ENCODE measurements around the gene TMEM150B. TPM values are rescaled to one million over a fixed set of nuclear protein-coding genes. Genes with fewer than 3 reads are reported as not detected.
A peak's percentile ranks its signal among the peaks of the same experiment; 100 is the strongest.

Gene TMEM150B
- total RNA-seq, 1 donor from 2014 or later: not detected

DNA sequence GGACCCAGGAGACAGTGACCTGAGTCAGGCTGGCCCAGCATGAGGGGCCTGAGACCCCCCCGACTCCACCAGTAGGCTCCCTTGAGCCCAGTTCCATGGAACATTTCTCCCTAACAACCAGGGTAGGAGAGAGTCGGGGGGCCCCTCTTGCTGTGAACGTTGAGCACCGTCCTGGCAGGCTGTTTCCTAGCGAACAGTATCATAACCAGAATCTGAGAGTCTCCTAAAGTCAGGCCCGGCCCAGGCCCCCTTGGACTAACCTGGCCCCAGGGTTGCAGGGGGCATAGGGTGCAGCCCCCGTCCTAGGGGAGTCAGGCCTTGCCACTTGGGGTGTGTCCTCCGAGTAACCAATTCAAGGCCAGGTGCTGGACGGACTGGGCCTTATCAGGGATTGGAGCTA, 13.7 kb downstream of the TMEM150B start:
- no peak overlapping the region for H3K4me3 Mint-ChIP-seq (ENCODE audit: unreplicated experiment)
- H3K9me3 Mint-ChIP-seq (ENCODE audit: unreplicated experiment): no peaks in the 10 kb centered on the region
- H3K27ac Mint-ChIP-seq (ENCODE audit: unreplicated experiment): no peak overlapping the region
- no peaks in the 10 kb centered on the region for H3K4me1 Mint-ChIP-seq (ENCODE audit: unreplicated experiment)
- no peak for DNase-seq (ENCODE audit: low spot score)
- TF ChIP-seq, protein P1, sequence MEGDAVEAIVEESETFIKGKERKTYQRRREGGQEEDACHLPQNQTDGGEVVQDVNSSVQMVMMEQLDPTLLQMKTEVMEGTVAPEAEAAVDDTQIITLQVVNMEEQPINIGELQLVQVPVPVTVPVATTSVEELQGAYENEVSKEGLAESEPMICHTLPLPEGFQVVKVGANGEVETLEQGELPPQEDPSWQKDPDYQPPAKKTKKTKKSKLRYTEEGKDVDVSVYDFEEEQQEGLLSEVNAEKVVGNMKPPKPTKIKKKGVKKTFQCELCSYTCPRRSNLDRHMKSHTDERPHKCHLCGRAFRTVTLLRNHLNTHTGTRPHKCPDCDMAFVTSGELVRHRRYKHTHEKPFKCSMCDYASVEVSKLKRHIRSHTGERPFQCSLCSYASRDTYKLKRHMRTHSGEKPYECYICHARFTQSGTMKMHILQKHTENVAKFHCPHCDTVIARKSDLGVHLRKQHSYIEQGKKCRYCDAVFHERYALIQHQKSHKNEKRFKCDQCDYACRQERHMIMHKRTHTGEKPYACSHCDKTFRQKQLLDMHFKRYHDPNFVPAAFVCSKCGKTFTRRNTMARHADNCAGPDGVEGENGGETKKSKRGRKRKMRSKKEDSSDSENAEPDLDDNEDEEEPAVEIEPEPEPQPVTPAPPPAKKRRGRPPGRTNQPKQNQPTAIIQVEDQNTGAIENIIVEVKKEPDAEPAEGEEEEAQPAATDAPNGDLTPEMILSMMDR (IDR thresholded peaks at IDR 0.05; ENCODE audit: unreplicated experiment): no peak
- H3K36me3 Mint-ChIP-seq (ENCODE audit: low read depth, unreplicated experiment): peaks cover 10% of the 10 kb centered on the region
- peaks cover 14% of the 10 kb centered on the region for H3K27me3 Mint-ChIP-seq (ENCODE audit: unreplicated experiment)

GRCh38 chr19:55310498-55310897, 14.6 kb downstream of the TMEM150B start:
- TF ChIP-seq, protein P1 (IDR thresholded peaks at IDR 0.05; ENCODE audit: unreplicated experiment): no peak
- H3K27me3 Mint-ChIP-seq (ENCODE audit: unreplicated experiment): peaks cover 18% of the 10 kb centered on the region
- H3K9me3 Mint-ChIP-seq (ENCODE audit: unreplicated experiment): no peaks in the 10 kb centered on the region
- peaks cover 16% of the 10 kb centered on the region for H3K36me3 Mint-ChIP-seq (ENCODE audit: low read depth, unreplicated experiment)
- no peak overlapping the region for H3K27ac Mint-ChIP-seq (ENCODE audit: unreplicated experiment)
- H3K4me3 Mint-ChIP-seq (ENCODE audit: unreplicated experiment): no peak overlapping the region
- DNase-seq (ENCODE audit: low spot score): no peak
- H3K4me1 Mint-ChIP-seq (ENCODE audit: unreplicated experiment): peaks cover 6% of the 10 kb centered on the region

DNA sequence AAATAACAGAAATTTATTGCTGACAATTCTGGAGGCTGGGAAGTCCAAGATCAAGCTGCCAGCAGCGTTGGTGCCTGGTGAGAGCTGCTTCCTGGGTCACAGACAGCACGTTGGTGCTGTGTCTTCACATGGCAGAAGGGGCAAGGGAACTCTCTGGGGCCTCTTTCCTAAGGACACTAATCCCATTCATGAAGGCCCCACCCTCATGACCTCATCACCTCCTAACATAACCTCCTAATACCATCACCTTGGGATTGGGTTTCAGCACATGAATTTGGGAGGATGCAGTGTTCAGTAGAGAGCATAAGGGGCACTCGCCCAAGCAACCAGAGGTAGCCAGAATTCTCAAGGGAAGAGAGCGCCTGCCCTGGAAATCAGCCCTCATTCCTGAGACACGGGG, 15.7 kb downstream of the TMEM150B start:
- H3K9me3 Mint-ChIP-seq (ENCODE audit: unreplicated experiment): no peaks in the 10 kb centered on the region
- DNase-seq (ENCODE audit: low spot score): no peak
- H3K27ac Mint-ChIP-seq (ENCODE audit: unreplicated experiment): no peak overlapping the region

DNA sequence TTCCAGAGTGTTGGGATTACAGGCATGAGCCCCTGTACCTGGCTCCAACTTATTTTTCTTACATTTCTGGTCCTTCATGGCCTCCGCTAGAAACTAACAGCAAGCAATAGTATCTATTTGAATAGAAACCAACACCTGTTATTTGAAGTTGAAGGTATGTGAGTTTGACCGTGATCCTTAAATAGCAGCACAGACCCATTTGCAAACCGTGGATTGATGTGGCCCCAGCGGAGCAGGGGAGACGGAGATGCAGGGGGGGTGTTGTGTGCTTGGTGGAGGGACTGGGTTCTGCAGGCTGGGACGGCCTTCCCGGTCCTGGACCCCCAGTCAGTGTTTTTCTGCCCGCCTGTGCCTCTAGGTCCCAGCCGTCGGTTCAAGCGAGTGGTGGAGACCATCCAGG, 16.9 kb downstream of the TMEM150B start:
- Mint-ChIP-seq H3K4me1 (ENCODE audit: unreplicated experiment) (peaks cover 9% of the 10 kb centered on the region), H3K27ac (ENCODE audit: unreplicated experiment) (no peak overlapping the region), H3K27me3 (ENCODE audit: unreplicated experiment) (peaks cover 14% of the 10 kb centered on the region), H3K36me3 (ENCODE audit: low read depth, unreplicated experiment) (peaks cover 28% of the 10 kb centered on the region), H3K9me3 (ENCODE audit: unreplicated experiment) (no peaks in the 10 kb centered on the region), H3K4me3 (ENCODE audit: unreplicated experiment) (peak overlapping the region; percentile 49)
- TF ChIP-seq, protein P1 (IDR thresholded peaks at IDR 0.05; ENCODE audit: unreplicated experiment): no peak
- no peak for DNase-seq (ENCODE audit: low spot score)

More for the DNA sequence above, 15.7 kb downstream of the TMEM150B start:
- peaks cover 9% of the 10 kb centered on the region for H3K4me1 Mint-ChIP-seq (ENCODE audit: unreplicated experiment)
- no peak overlapping the region for H3K4me3 Mint-ChIP-seq (ENCODE audit: unreplicated experiment)
- peaks cover 20% of the 10 kb centered on the region for H3K27me3 Mint-ChIP-seq (ENCODE audit: unreplicated experiment)
- H3K36me3 Mint-ChIP-seq (ENCODE audit: low read depth, unreplicated experiment): peaks cover 19% of the 10 kb centered on the region
- TF ChIP-seq, protein P1 (IDR thresholded peaks at IDR 0.05; ENCODE audit: unreplicated experiment): no peak

DNA sequence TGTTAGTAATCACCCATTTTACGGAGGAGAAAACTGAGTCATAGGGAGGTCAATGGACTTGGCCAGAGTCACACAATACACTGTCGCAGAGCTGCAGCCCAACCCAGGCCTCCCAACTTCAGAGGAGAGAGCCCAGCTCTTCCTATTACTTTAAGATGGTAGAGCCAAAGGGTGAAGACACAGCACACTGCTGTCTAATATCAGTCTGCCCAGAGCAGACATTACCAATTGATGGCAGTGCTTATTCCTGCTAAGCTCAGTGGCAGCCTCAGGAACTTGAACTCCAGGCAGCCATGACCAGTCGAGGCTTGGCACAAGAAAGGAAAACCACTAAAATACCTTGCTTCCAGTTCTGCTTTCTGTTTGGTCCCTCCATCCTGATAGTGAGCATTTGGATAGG, 18.4 kb downstream of the TMEM150B start:
- TF ChIP-seq, protein P1 (IDR thresholded peaks at IDR 0.05; ENCODE audit: unreplicated experiment): no peak
- no peaks in the 10 kb centered on the region for H3K9me3 Mint-ChIP-seq (ENCODE audit: unreplicated experiment)
- peaks cover 15% of the 10 kb centered on the region for H3K27me3 Mint-ChIP-seq (ENCODE audit: unreplicated experiment)
- peak overlapping the region; percentile 76 for H3K4me3 Mint-ChIP-seq (ENCODE audit: unreplicated experiment)
- H3K36me3 Mint-ChIP-seq (ENCODE audit: low read depth, unreplicated experiment): peaks cover 32% of the 10 kb centered on the region
- peak overlapping the region; percentile 12 for H3K27ac Mint-ChIP-seq (ENCODE audit: unreplicated experiment)
- DNase-seq (ENCODE audit: low spot score): no peak
- H3K4me1 Mint-ChIP-seq (ENCODE audit: unreplicated experiment): peaks cover 9% of the 10 kb centered on the region

All from endothelial cell (in vitro differentiated cells).